Stimulated activated CD8-positive, alpha-beta memory T cell treated with anti-CD3 and anti-CD28 coated beads, Interleukin-4, amount 100 ng/mL, for 24 hours (primary cell): ENCODE measurements around the gene AGBL4.

Experiments
- DNase-seq: peaks from one replicate; pipeline ENCODE4 v3.0.0-alpha.2; 2020; ENCODE audit warnings: low read depth

Gene AGBL4

DNA sequence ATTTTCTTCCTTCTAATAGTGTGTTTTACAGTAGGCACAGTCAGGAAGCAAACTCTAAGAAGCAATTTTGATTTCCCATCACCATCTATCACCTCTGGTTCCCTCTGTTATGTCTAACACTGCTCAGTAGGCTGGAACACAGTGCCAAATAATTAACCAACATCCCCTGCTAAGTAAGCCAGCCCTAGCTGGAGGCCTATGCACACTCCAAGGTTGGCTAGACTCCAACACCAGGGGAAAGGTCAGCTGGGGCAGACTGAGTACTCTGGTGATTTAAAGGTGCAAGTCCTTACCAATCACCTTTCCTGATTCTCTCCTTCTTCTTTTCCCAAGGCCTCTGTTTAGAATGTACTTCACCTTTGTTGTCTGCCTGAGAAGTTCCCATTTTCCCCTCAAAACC lies 1200.6 kb downstream of the AGBL4 start:
- no peak for DNase-seq

DNA sequence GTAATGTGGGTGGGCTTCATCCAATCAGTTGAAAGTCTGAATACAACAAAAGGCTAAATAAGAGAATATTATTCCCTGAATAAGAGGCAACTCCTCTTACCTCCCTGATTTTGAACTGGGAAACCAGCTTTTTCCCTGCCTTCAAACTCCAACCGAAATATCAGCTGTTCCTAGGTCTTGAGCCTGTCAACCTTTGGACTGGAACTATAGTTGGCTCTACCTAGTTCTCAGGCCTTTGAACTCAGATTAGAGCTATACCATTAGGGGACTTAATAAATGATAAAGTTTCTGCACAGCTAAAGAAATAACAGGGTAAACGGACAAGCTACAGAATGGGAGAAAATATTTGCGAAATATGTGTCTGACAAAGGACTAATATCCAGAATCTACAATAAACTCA lies 1203.3 kb downstream of the AGBL4 start:
- no peak for DNase-seq

DNA sequence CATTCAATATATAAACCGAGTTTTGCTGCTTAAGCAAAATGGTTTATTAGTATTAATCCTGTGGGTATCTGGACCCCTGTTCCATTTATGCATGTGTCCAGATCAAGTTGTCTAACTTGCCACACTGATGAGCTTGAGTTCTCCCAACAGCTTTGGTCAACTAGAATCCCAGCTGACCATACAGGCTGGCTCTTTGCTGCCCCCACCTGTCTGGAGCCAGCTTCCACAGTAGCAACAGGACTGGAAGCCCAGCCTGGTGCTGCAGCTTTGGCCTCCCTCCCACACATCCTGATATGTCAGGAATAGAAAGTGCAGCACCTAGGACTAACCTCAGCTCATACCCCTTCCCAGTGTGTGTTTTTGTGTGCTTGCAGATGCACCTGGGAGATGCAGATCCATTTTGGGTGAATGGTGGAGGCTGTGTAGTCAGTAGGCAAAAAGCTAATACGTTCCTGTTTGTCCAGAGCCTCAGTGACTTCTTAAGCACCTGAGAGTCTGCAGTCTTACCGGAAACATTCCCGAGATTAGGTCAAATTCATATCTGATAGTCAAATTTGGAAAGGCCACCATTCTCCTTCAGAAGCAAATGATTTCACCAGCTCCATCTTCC lies 1206.1 kb downstream of the AGBL4 start:
- DNase-seq: no peak

DNA sequence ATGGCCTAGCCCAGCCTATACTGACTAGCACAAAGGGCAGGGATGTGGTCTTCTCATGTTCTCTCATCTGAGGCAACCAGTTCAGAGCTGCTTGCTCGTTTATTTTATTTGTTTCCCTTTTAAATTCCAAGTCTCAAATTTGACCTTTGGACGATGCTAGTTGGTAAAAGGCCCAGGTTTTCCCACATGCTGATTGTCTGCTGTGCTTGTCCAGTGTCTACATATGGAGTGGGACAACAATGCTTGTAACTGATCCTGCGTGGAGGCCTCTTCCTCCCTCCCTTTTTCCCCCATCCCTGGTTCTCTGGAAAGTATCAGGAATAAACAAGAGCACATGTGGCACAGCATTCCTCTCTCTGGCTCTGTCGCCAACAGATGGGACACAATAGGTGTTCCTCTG lies 1213.0 kb downstream of the AGBL4 start:
- DNase-seq: no peak

DNA sequence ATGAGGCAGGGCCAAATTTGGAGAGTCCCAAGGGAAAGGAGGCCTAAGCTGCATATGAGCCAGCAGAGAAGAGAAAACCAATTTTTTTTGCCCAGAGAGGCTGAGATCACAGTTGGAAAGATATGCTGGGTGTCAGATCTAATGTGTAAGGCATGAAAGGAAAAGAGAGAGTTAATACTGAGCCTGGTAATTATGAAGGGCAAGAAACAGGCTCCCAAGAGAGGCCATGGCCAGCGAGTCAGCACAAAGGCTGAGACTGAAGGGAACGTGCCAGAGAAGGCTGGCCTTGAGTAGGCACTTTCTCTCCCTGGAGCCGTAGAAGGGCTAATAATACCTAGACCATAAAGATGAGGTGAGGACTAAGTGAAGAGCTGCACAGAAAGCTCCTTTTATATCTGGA lies 1215.3 kb downstream of the AGBL4 start:
- DNase-seq: no peak

DNA sequence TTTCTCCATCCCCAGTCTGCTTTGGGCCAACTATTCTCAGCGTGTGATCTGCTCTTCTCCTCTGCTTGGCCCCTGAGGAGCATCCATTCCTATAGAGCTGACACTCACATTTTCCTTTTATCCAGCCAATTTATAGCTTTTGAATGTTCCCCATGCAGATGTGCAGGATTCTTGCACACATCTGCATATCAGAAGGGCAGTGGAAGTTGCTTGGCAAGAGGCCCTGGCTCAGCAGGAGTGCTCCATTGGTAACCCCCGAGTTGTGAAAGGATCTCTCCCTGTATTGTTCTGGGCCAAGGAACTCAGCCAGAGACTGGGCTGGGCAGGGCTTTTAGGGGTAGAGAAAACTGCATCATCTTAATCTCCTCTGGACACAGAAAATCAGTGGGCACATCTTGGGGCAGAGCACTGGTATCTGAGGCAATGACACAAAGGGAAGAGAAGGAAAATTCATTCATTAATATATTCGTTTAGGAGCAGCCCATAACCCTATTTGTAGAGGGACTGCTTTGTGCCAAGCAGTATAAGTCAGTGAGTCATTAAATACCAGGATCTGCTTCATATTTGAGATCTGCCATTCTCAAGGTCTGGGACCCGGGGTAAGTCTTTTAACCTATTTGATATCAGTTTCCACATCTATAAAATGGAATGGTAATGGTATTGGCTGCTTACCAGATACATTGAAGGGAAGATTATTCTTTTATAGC lies 1216.0 kb downstream of the AGBL4 start:
- no peak for DNase-seq

DNA sequence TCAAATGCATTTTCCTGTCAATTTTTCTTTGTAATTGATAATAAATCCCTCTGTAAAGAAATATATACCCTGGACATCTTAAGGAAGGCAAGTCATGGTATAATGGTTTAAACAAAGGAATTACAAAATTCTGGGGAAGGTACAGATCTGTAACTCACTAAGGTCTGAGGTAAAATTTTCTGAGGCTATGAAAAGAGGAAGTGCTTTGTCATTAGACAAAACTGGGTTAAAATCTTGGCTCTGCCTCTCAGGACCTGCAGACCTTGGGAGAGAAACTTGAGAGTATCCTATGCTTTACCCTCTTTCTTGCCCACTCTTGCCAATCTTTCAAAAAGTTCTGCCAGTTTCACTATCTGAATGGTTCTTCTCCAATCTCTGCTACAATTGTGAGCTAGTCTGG lies 1220.3 kb downstream of the AGBL4 start:
- DNase-seq: no peak

DNA sequence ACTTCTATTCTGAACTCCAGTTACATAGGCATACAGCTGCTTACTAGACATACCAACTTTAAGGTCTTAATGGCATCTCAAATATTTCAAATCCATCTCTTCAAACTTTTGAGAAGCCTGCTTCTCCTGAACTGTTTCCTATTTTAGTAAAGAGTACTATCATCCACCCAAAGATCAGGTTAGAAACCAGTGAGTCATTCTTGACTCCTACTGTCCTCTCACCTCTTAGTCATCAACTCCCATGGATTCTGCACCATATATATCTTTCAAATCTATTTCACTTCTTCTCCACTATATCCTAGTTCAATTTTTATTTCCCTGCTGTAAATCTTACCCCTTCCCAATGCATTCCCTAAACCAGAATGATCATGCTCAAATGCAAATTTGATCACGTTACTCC lies 1228.9 kb downstream of the AGBL4 start:
- DNase-seq: no peak

DNA sequence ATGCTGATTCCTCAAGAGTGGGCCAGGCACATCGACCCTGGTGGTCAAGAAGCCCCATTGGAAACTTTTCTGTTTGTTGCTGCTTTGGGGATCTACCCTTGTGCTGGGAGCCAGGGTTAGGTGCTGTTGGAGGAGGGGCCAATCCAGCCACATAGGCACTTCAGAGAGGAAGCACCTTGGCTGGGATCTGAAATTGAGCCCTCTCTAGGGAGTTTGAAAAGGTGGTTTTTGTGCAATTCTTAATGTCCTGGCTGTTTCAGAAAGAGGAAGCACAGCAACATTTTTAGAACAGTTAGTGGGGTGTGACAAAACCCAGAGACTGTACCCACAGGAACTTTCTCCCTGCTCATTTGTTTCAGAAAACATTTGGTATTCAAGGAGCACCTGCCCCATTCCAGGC lies 1229.9 kb downstream of the AGBL4 start:
- DNase-seq: no peak

DNA sequence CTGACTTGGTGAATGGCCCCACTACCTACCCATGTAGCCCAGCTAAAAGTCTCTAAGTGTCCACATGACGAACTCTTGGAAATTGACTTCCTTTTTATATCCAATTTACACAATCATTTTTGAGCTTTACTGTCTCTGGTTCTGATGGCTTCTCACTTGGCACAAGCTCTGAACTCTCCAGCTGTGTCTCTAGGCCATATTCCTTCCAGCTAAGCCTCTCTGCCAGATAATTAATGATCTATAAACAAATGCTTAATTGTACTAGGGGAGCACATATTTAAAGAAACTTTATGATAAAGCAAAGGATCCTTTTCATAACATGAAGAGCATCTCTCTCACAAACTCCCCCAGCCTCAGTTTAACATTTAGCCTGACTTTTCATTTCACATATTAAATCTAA lies 1230.8 kb downstream of the AGBL4 start:
- DNase-seq: no peak

DNA sequence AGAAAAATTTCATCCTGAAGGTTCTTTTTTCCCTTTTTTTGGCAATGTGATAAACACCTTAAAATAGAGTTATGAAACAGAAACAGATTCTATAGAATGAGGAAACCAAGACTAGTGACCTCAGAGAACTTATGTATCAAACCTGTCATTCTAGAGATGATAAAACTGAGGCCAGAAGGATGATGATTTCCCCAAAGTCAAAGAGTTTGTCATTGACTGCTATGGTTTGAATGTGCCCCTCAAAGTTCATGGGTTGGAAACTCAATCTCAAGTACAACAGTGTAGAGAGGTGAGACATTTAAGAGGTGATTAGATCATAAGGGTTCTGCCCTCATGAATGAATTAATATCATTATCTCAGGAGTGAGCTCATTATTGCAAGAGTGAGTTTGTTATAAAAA lies 1233.4 kb downstream of the AGBL4 start:
- DNase-seq: no peak

DNA sequence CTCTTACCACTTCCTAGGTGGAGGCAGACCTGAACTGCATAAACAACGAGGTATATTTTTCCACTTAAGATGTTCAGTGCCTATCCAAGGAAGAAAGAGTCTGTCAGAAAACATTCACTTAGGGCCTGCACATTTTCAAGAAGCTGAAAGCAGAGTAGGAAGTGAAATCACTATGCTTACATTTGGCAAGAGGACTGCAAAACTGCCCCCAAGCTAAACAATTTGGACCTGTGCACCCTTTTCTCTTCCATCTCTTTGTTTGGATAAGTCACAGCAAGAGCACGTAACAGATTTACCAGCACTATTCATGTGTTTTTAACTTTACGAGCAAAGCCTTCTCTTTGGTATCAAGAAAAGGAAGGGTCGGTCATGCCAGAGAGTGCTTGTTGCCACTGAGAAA lies 1233.9 kb downstream of the AGBL4 start:
- no peak for DNase-seq

DNA sequence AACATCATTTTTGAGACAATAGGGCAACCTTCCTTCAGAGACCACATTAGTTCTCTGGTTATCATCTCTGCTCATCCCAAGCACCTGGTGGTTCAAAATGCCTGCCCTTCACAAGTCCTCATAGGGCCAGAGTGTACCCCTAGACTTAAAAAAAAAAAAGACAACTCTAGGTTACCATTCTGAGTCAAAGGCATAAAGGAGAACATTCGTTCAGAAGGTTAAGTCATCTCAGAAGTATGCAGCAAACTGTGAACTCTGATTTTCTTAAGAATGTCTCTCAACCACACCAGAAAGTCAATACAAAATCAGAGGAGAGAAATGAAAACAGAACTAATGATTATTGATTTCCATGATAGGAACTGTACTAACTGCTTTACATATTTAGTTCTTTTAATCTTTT lies 1237.9 kb downstream of the AGBL4 start:
- DNase-seq: no peak

DNA sequence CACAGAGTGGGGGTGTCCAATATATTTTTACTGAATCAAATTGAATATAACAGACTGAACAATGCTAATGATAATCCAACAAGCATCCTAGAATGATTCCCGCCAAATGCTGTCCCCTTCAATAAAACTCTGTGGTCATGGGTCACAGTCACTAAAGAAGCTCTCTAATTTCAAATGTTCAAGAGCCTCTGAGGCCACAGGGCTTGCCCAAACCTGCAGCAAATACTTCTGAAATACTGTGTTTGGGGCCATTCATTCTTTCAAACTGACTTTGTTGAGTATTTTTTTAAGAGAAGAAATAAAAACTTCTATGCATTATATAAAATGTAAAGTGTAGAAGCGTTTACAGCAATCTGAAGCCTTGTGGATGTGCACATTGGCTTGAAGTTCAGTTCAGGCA lies 1239.5 kb downstream of the AGBL4 start:
- no peak for DNase-seq

DNA sequence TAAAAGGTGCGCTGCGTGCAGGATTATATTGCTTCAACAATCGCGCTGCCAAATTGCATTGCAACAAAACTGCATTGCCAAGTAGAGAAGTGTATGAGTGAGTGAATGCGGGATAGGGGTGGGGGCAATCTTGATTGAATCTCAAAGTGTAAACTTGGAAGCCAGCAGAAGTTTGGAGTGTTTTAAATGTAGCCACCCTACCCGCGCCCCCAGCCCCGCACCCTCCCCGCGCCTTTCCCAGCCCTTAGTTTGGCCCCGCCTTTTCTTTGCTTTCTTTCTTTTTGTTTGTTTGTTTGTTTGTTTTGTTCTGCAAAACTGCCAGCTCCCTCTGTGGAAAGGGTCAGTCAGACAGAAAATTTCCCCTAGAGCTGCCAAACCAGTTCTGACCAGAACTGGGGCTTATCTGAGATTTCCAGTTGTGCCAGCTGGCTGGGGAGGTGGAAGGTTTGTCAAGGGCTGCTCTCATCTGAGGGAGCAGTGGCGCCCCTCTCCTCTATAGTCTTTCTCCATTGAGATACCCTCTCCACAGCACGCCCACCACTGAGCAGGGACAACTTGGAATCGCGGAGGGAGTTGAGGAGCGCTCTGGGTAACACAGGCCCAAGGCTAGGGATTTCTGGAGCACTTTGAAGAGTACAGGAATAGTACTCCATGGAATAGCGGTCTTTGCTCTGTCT lies 1246.4 kb downstream of the AGBL4 start:
- no peak for DNase-seq

DNA sequence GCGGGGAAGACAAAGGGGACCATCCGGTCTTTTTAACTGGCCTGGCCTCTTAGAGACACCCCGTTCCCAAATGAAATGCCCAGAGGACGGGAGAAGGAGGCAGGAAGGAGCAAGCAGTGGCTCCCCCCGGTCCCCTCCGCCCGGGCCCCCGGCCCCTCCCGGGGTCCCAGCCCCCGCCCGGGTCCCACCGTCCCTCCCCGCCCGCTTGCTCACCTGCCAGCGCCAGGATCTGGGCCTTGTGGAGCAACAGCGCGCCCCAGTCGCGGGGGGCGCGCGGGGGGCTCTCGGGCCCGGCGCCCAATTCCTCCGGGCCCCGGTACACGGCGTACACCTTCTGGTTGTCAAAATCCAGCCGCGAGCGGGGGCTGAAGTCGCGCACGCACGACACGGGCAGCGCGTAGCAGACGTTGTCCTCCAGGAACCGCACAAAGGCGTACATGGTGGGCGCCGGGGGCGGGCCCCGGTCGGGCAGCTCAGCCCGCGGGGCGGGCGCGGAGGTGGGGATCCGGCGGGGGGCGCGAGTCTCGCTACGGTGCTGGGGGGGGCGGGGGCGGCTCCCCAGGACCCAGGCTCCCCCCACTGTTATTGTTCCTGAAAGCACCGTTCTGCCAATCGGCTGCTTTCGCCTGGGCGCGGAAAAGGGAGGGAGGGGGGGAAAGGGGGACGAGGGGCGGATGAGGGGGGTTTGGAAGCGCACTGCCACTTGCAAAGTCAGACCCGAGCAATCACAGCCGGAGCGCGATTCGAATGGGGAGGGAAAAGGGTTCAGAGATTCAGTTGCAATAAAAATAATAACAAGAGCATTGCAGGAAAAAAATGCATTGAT lies 1247.1 kb downstream of the AGBL4 start, which contains the start of gene BEND5:
Gene BEND5 (minus strand): TSS at position 499 of the 826 bp plus-strand sequence. CDS start 60 bp downstream, at position 439.
- DNase-seq: peak; percentile 33

DNA sequence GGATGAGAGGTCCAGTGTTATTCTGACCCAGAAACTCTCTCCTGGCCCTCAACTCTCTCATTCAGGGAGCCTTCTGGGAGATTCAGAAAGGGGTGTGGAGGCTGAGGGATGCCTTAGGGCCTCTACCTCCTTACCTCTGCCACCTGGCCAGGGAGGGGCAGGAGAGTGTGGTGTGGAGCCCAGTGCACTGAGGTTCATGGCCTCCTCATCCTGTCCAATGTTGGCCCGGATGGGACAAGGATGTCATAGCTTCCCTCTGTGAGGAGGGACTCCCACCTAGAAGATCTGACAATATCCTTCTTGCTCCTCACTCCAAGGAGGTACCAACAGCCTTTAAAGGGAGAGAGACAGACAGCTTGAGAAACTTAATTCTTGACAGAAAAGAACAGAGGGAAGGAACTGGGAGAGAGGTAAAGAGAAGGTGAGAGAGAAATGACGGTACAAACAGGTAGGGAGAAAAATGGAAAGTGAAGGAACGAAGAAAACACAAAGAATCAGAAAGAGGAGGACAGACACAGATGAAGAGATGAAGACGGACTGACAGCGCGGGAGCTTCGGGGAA lies 1247.8 kb downstream of the AGBL4 start:
- DNase-seq: no peak

DNA sequence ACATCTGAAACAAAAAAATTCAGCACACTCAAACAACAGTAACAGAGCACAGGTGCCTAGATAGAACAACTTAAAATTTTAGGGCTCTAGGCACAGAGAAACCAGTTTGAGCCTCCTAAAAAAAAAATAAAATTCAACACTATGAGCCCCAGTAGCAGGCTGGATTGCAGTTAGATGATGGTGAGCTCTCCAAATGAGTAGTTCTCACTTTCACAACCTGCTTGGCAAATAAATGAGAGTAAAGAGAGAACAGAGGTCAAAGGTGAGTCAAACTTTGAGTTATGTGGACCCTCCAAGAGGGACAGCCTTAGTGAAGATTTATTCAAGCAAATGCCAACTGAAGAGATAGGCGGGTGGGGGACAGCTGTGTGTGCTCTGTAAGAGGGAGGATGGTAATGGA lies 1250.6 kb downstream of the AGBL4 start:
- DNase-seq: no peak

DNA sequence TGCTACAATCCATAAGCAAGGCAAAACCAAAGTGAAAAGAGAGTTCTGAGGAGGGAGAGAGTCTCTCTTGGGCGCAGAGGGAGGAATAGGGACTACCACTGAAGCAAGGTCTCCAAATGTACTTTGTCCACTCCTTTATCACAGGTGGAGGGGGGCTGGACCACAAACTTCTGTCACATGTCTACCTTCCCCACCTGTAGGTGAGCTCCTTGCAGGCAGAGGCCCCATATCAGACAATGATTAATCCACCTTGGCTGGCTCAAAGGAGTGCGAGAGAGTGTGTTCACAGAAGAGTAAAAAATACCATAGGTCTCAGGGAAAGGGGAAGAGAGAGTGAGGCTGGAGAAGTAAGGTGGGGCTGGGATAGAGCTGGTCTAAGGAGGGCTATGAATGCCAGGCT lies 1251.5 kb downstream of the AGBL4 start:
- no peak for DNase-seq

DNA sequence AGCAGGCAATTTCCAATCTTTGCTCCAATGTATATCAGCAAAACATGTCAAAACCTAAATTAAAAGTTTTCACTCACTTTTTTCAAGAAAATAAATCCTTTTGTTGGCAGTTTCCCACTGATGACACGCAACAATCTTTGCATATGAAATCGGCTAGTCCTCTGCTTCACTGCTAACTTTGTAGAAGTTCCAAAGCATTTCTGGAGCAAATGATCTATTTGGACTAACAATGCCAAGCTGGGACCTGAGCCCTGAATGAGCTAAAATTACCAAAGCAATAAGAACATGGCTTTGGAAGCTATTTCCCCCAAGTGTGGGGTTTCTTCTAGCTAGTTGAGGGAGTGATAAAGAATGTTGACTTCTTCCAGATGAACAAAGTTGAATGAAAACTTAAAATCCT lies 1252.2 kb downstream of the AGBL4 start:
- no peak for DNase-seq

DNA sequence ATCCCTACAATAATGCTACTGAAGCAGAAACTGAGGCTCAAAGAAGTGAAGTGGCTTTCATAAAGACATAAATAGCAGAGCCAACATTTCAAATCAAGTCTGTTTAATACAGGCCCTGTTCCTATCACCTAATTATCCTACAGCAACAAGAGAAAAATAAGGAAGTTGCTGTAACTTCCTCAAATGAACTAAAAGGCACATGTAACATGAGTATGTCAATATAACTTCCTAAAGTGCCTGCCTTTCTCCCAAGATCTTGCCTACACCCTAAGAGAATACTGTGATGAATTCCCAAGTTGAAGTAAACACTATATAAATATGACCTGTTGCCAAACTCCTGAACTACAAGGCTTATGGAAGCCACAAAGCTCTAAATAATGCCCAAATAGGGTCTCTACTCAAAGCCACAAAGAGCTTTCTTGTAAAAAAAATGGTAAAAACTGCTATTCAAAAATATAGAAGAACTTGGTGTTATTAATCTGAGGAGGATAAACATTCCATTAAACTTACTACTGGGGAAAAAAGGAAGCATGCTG lies 1255.7 kb downstream of the AGBL4 start:
- no peak for DNase-seq

DNA sequence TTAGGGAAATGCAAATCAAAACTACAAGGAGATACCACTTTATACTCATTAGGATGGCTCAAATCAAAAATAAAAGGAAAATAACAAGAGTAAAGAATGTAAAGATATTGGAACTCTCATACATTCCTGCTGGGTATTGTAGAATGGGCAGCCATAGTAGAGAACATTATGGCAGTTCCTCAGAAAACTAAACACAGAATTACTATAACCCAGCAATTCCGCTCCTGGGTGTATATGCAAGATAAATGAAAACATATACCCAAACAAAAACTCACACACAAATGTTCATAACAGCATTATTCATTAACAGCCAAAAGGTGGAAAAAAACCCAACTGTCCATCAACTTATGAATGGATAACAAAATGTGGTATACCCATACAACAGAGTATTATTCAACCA lies 1258.4 kb downstream of the AGBL4 start:
- no peak for DNase-seq
